Kidney epithelial cell (primary cell): ENCODE data around the gene COA5. TPM values are rescaled to one million over a fixed set of nuclear protein-coding genes. Genes with fewer than 3 reads are reported as not detected.

Experiments
- DNase-seq: peaks from one replicate; pipeline ENCODE4 v3.0.0-alpha.2; 2010; ENCODE audit warnings: low read depth
- H3K27me3 ChIP-seq: 2 replicates; pipeline ENCODE4 v1.6.0; 2011; ENCODE audit warnings: low read length; ENCODE audit not compliant: control insufficient read depth, insufficient read depth
- H3K36me3 ChIP-seq: 2 replicates; pipeline ENCODE4 v1.5.1; 2011; ENCODE audit warnings: low read length; ENCODE audit not compliant: control insufficient read depth, insufficient read depth
- H3K4me3 ChIP-seq: 2 replicates; pipeline ENCODE4 v1.5.1; 2011; ENCODE audit warnings: low read depth, mild to moderate bottlenecking, control low read depth, low read length
- total RNA-seq: library from RNA; depleted of rRNA; stranded (reverse); fragments of >200 nt; gene quantifications from 2 replicates; pipeline ENCODE4 v1.2.3, GENCODE V29; 2015
- TF ChIP-seq, protein P1 (sequence below): IDR thresholded peaks from 2 replicates; pipeline ENCODE4 v1.5.1; 2011; ENCODE audit warnings: mild to moderate bottlenecking, moderate library complexity, low read length, control low read depth, inconsistent platforms; ENCODE audit not compliant: insufficient read depth, poor library complexity, severe bottlenecking

The COA5 gene
- total RNA-seq, 1 donor from 2014 or later, result 24.9 TPM

DNA sequence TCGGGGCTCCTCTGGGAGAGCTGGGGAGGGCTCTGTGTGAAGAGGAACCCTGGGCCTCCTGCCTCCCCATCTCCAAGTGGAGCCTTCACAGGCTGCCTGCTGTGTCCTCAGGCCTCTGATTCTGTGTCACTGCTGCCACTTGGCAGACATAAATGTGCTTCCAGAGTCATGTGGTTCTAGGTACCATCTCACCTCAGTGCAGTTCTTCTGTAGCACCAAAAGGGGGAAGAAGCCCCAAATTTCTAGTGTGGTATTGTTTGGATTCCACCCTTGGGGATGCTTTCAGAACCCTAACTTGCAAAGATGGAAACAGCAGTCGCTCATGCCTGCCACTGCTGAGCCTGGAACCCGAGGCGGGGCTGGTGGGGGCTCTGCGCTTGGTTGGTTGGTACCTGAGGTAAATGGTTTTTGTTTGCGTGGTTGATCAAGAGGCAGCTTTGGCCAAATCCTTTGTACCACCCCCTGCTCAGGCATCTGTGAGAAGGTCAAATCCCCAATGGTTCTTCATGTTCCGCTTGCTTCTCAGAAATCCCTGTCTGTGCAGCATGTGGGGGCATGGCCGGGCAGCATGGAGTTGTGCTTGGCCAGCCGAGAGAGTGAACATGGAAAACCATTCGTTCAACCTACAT lies 27.5 kb downstream of the COA5 start:
- Histone ChIP-seq H3K36me3 (no peaks in the 10 kb centered on the region), H3K27me3 (no peaks in the 10 kb centered on the region), H3K4me3 (no peak overlapping the region)
- TF ChIP-seq, protein P1, sequence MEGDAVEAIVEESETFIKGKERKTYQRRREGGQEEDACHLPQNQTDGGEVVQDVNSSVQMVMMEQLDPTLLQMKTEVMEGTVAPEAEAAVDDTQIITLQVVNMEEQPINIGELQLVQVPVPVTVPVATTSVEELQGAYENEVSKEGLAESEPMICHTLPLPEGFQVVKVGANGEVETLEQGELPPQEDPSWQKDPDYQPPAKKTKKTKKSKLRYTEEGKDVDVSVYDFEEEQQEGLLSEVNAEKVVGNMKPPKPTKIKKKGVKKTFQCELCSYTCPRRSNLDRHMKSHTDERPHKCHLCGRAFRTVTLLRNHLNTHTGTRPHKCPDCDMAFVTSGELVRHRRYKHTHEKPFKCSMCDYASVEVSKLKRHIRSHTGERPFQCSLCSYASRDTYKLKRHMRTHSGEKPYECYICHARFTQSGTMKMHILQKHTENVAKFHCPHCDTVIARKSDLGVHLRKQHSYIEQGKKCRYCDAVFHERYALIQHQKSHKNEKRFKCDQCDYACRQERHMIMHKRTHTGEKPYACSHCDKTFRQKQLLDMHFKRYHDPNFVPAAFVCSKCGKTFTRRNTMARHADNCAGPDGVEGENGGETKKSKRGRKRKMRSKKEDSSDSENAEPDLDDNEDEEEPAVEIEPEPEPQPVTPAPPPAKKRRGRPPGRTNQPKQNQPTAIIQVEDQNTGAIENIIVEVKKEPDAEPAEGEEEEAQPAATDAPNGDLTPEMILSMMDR, result no peak
- no peak for DNase-seq

DNA sequence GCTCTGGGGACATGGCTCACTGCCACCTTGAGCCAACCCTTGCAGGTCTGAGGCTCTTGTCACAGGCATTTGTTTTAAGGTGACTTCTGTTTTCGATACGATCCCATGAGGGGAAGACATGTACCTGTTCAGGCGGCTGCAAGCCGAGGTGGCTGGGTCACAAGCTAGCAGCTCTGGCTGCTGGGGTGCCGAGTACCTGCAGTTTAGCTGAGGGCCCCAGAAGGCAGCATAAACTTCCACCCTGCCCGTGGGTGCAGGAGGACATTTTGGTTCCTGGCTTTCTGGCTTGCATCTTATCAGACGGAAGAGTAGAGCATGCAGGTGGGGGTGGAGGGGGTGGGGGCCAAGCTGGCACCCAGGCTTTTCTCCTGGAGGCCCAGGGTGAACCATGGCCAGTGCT lies 28.4 kb downstream of the COA5 start:
- H3K4me3 ChIP-seq, result no peak overlapping the region
- TF ChIP-seq, protein P1, result no peak
- no peak for DNase-seq
- H3K27me3 ChIP-seq, result no peaks in the 10 kb centered on the region
- H3K36me3 ChIP-seq, result no peaks in the 10 kb centered on the region

DNA sequence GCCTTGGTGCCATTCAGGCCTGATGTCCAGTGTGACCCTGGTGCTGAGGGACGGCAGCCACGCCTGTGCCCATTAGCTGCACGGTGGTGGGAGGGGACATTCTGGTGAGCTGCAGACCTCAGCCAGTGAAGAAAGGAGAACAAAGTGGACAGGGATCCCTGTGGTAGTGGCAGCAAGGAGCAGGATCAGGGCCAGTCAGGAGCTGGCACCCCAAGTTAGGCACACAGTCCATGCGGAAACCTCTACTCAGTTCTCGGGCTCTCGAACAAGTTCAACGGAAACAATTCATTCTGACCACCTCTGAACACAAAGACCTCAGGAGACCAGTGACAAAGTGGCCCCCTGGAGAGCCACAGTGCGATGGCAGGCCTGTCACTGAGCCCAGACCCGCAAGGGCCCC lies 30.1 kb downstream of the COA5 start:
- H3K36me3 ChIP-seq, result no peaks in the 10 kb centered on the region
- no peaks in the 10 kb centered on the region for H3K27me3 ChIP-seq
- no peak overlapping the region for H3K4me3 ChIP-seq
- TF ChIP-seq, protein P1, result no peak
- no peak for DNase-seq

DNA sequence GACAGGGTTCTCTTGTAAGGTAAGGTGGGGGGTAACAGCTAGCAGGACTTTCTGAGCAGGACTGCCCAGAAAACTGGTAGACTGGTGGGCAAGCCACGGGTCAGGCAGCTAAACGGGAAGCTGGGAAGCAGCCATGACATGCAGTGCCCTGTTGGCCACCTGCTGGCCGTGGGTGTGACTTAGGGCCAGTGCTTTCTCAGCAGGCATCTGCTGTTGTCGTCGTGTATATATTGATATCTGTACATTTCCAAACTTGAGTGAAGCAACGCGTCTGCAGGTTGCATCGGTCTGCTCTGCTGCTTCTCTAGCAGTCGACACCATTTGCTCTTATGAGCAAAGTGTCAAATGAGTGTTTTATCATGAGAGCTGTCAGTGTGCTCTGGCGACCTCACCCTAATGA lies 31.0 kb downstream of the COA5 start:
- H3K27me3 ChIP-seq, result no peaks in the 10 kb centered on the region
- TF ChIP-seq, protein P1, result no peak
- no peak overlapping the region for H3K4me3 ChIP-seq
- no peak for DNase-seq
- H3K36me3 ChIP-seq, result no peaks in the 10 kb centered on the region

DNA sequence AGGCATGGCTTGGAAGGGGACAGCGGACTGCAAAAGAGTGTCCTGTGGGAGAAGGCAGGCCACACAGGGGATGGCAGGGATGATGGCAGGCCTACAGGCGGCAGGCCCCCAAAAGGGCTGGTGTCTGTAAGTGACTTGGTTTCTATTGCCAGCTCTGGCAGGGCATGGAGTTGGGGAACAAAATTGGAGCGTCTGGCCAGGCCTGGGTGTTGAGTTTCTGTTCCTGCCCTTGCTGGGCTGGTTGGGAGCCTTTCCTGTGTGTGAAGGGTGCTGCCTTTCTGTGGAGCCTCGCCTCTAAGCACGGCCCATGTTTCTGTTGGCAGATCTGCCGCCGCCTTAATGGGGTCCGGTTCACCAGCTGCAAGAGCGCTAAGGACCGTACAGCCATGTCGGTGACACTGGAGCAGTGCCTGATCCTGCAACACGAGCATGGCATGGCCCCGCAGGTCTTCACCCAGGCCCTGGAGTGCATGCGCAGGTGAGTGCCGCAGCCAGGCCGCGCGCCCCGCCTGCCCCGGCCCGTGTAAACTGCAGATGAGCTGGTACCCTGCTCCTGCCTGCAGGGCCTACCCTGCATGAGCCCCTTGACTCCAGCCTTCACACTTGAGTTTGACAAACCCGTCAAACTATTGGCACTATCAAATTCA lies 31.5 kb downstream of the COA5 start:
- DNase-seq, result no peak
- TF ChIP-seq, protein P1, result no peak

DNA sequence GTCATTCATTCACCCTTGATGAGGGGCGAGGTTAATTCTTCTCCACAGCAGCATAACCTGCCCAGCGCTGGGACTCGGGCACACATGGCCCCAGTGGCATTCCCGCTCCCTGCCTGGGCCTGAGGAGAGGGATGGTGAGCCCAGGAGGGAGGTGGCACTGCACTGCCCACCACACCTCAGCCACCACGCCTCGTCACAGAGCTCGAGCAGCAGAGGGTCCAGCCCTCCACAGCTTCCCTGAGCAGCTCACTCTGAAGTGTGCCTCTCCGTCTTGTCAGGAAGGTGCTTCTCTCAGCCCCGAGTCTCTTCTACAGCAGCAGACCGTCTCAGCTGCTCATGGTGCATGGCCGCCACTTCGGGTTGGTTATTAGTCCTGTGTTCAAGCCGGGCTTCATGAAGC lies 34.9 kb downstream of the COA5 start:
- Histone ChIP-seq H3K4me3 (no peak overlapping the region), H3K36me3 (peaks cover 3% of the 10 kb centered on the region), H3K27me3 (no peaks in the 10 kb centered on the region)
- DNase-seq, result no peak
- TF ChIP-seq, protein P1, result no peak

More for the DNA sequence above, 31.5 kb downstream of the COA5 start:
- no peaks in the 10 kb centered on the region for H3K36me3 ChIP-seq
- no peaks in the 10 kb centered on the region for H3K27me3 ChIP-seq
- no peak overlapping the region for H3K4me3 ChIP-seq
